WERI-Rb-1 (cell line): ENCODE data around the gene TMEM217.

Experiments used
- DNase-seq: peaks from one replicate; pipeline ENCODE4 v3.0.0-alpha.2; 2020
- H3K27ac ChIP-seq: fragments of 250-450 bp; sonication (Bioruptor Pico); 2 replicates; pipeline ENCODE4 v1.5.1; 2020; ENCODE audit warnings: mild to moderate bottlenecking, moderate library complexity
- H3K27me3 ChIP-seq: fragments of 250-450 bp; sonication (Bioruptor Pico); 2 replicates; pipeline ENCODE4 v1.5.1; 2021; ENCODE audit warnings: mild to moderate bottlenecking, low read depth, moderate library complexity; ENCODE audit not compliant: insufficient read depth, severe bottlenecking
- H3K36me3 ChIP-seq: fragments of 250-450 bp; sonication (Bioruptor Pico); 2 replicates; pipeline ENCODE4 v1.5.1; 2020; ENCODE audit warnings: mild to moderate bottlenecking, moderate library complexity
- H3K4me3 ChIP-seq: 2 replicates; pipeline ENCODE4 v1.5.1; 2011; ENCODE audit warnings: low read depth, mild to moderate bottlenecking, control low read depth, low read length
- H3K9me3 ChIP-seq: fragments of 250-450 bp; sonication (Bioruptor Pico); 2 replicates; pipeline ENCODE4 v1.5.1; 2021; ENCODE audit warnings: mild to moderate bottlenecking, moderate library complexity; ENCODE audit not compliant: severe bottlenecking
- TF ChIP-seq, protein P1 (sequence below): IDR thresholded peaks from 2 replicates; pipeline ENCODE4 v1.5.1; 2011; ENCODE audit warnings: low read depth, mild to moderate bottlenecking, control low read depth, inconsistent platforms, low read length

The TMEM217 gene

DNA sequence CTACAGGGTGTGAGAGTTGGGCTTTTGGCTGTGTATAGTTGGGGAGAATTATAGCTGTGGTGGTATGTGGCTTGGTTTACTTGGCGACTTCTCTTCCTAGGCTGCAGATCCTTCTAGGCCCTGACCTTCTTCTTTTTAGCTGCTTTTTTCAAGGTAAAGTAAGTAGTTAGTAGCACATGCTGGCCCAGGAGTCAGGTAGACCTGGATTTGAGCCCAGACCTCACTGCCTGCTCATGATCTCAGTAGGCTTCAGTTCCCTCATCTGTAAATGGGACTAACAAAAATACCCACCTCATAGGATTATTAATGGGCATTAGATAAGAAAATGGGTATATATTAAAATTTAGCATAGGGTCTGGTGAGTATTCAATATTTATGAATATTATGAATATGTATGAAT is 17.4 kb upstream of the TMEM217 start:
- no peak for DNase-seq
- no peaks in the 10 kb centered on the region for H3K9me3 ChIP-seq
- H3K36me3 ChIP-seq, result peaks cover 39% of the 10 kb centered on the region
- no peaks in the 10 kb centered on the region for H3K27me3 ChIP-seq
- no peak overlapping the region for H3K27ac ChIP-seq
- H3K4me3 ChIP-seq, result no peak overlapping the region
- TF ChIP-seq, protein P1, sequence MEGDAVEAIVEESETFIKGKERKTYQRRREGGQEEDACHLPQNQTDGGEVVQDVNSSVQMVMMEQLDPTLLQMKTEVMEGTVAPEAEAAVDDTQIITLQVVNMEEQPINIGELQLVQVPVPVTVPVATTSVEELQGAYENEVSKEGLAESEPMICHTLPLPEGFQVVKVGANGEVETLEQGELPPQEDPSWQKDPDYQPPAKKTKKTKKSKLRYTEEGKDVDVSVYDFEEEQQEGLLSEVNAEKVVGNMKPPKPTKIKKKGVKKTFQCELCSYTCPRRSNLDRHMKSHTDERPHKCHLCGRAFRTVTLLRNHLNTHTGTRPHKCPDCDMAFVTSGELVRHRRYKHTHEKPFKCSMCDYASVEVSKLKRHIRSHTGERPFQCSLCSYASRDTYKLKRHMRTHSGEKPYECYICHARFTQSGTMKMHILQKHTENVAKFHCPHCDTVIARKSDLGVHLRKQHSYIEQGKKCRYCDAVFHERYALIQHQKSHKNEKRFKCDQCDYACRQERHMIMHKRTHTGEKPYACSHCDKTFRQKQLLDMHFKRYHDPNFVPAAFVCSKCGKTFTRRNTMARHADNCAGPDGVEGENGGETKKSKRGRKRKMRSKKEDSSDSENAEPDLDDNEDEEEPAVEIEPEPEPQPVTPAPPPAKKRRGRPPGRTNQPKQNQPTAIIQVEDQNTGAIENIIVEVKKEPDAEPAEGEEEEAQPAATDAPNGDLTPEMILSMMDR, result no peak

DNA sequence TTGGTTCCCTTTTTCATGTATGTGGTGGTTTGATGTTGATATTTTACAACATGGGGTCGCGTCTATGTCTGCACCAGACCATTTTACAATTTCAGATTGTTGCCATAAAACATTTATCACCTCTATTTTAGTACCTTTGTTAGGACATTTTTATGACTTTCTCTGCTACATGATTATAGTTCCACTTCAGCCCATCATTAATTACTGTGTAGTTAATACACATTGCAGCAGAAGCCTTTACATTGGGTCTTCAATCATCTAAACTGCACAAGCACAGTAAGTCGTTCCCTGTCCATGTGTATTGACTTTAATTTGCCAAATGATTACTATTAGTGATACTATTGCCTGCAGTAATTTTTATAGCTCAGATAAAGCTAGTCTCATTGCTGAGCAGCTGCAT is 15.7 kb upstream of the TMEM217 start:
- Histone ChIP-seq H3K9me3 (no peaks in the 10 kb centered on the region), H3K4me3 (no peak overlapping the region), H3K36me3 (peaks cover 36% of the 10 kb centered on the region), H3K27me3 (no peaks in the 10 kb centered on the region), H3K27ac (no peak overlapping the region)
- TF ChIP-seq, protein P1, result no peak
- DNase-seq, result no peak

DNA sequence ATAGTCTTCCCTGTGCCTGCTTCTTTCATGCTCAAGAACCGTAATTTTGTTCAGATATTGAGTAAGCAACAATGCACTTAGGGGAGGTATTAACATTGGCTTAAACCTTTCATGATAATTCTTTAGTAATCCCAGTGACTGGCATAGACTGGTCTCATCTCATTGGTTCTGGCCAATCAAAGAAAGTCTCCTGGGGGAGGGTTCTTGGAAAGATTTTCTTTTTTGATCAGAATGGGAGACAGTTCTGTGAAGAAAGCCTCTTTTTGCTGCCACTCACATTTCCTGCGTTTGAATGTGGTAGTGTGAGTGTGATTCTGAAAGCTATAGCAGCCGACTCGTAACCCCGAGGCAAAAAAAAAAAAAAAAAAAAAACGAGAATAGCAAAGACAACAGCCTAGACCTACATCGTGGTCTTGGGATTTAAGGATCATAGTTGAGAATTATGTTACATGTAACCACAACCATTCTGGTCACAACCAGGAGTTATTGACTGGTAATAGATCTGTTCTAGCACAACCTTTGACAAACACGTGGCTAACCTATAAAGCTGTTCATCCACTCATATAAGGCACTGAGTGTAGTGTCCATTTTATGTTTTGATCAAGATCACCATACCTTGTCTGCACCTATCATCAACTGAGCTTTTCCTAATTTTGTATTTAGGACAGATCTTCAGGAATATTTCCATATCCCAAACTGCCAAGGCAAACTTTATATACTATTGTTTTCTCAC is 15.1 kb upstream of the TMEM217 start:
- peak overlapping the region; percentile 56 for H3K27ac ChIP-seq
- no peak for DNase-seq
- no peaks in the 10 kb centered on the region for H3K9me3 ChIP-seq
- TF ChIP-seq, protein P1, result no peak
- H3K36me3 ChIP-seq, result peaks cover 36% of the 10 kb centered on the region
- H3K4me3 ChIP-seq, result no peak overlapping the region
- no peaks in the 10 kb centered on the region for H3K27me3 ChIP-seq

DNA sequence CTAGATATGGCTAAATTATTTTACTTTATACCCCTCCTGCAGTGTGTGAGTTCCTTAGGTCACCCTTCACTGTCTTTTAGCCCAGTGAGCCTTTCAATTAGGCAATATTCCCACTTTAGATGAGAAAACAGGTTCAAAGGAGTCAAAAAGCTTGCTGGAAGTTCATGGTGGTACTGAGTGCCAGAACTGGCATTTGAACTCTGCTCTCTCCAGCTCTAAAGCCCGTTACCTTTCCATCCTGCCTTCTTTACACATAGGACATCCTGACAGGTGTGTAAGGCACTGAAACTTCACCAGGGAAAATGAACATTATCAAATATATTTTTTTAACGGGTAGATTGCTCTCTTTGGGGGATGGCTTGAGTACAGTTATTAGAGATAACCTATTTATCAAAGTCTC is 11.2 kb upstream of the TMEM217 start:
- Histone ChIP-seq H3K9me3 (no peaks in the 10 kb centered on the region), H3K27me3 (no peaks in the 10 kb centered on the region), H3K4me3 (no peak overlapping the region), H3K36me3 (peaks cover 29% of the 10 kb centered on the region), H3K27ac (no peak overlapping the region)
- DNase-seq, result no peak
- TF ChIP-seq, protein P1, result no peak

DNA sequence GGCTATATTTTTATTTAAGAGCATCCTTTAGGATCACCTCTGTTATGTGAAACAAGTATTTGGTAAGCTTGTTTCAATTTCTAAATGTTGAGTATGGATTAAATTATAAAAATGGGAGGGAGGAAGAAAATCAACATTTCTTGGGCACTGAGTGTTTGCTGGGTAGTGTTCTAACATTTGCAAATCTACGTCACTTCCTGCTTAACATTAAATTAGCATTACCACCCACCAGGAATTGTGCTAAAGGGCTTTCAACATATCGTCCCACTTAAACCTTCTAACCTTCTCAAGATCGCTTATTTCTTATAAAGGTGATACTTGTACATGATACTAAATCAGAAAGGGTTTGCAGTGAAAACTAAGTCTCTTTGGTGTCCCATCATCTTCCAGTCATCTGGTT is 7.9 kb upstream of the TMEM217 start:
- DNase-seq, result no peak
- TF ChIP-seq, protein P1, result no peak
- Histone ChIP-seq H3K36me3 (peaks cover 17% of the 10 kb centered on the region), H3K27me3 (no peaks in the 10 kb centered on the region), H3K27ac (no peak overlapping the region), H3K9me3 (no peaks in the 10 kb centered on the region), H3K4me3 (no peak overlapping the region)

DNA sequence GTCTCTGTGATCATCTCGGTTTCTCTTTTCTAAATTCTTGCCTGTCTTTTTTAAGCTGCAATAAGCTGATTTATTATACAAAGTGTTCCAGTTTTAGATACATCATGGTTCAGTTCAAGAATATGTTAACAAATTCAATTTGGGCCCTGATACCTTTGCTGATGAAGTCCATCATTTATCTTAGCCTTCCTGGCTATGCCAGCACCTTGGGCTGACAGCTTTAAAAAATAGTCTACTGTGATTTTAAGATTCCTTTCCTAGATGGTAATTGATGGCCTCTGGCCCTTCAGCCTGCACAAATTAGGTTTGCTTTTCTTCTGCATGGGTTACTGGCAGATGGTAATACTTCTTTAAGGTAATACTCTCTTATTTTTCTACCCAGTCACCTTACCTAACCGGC is 7.1 kb upstream of the TMEM217 start:
- H3K4me3 ChIP-seq, result no peak overlapping the region
- H3K36me3 ChIP-seq, result peaks cover 9% of the 10 kb centered on the region
- no peaks in the 10 kb centered on the region for H3K27me3 ChIP-seq
- no peak for DNase-seq
- H3K9me3 ChIP-seq, result no peaks in the 10 kb centered on the region
- H3K27ac ChIP-seq, result no peak overlapping the region
- TF ChIP-seq, protein P1, result no peak
